Adrenal gland (tissue), 5 donors: ENCODE results near the gene CWC15.

Experiments used
- POLR2A ChIP-seq, 2 donors: fragments of 450-650 bp; IDR thresholded peaks; one replicate each; pipeline ENCODE4 v1.6.1; 2017; ENCODE audit warnings: antibody characterized with exemption in 2 of 2, mild to moderate bottlenecking in 2 of 2, moderate library complexity in 1 of 2
- TF ChIP-seq, protein P1 (sequence below), 6 experiments: fragments of 450-650 bp in 4 of 6; fragments of 200-600 bp in 2 of 6; sonication (generic) in 1 of 6; IDR thresholded peaks; 1 replicate in 5 of 6; 2 replicates in 1 of 6; pipeline versions ENCODE4 v1.5.1 to v1.8.0; 2016 to 2021; ENCODE audit warnings: antibody characterized with exemption in 6 of 6, mild to moderate bottlenecking in 2 of 6, moderate library complexity in 1 of 6
- donor health status: DM: no; HTN: no; CAD: no.

DNA sequence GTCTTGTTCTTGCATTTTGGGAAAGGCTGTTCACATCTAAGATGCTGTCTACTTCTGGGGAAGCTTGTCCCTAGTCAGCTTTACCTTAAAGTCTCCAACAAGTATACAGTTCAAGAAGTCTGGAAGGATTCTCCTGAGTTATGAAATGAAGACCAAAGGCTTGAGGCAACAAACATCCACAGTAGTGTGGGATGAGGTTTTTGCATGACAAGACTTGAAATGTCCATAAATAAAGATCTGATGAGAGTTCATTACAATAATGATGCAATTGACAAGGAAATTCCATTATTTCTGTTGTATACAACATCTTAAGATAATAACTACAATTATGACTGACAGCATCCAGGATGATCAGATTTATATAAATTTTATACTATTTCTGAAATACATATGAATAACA, 30.4 kb upstream of the CWC15 start:
- TF ChIP-seq, protein P1, sequence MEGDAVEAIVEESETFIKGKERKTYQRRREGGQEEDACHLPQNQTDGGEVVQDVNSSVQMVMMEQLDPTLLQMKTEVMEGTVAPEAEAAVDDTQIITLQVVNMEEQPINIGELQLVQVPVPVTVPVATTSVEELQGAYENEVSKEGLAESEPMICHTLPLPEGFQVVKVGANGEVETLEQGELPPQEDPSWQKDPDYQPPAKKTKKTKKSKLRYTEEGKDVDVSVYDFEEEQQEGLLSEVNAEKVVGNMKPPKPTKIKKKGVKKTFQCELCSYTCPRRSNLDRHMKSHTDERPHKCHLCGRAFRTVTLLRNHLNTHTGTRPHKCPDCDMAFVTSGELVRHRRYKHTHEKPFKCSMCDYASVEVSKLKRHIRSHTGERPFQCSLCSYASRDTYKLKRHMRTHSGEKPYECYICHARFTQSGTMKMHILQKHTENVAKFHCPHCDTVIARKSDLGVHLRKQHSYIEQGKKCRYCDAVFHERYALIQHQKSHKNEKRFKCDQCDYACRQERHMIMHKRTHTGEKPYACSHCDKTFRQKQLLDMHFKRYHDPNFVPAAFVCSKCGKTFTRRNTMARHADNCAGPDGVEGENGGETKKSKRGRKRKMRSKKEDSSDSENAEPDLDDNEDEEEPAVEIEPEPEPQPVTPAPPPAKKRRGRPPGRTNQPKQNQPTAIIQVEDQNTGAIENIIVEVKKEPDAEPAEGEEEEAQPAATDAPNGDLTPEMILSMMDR (IDR thresholded peaks at IDR 0.05) = no peak
- TF ChIP-seq POLR2A (IDR thresholded peaks at IDR 0.05) = no peak
